Panc1 (cell line): ENCODE results near the gene NEB. TPM values are rescaled to one million over a fixed set of nuclear protein-coding genes. Genes with fewer than 3 reads are reported as not detected.

Experiments
- ATAC-seq: fragments of 200-7000 bp; cut with Tn5 transposase; 2 replicates; pipeline ENCODE4 v1.9.1; 2020; ENCODE audit warnings: mild to moderate bottlenecking, moderate library complexity
- BruUV-seq: library from RNA; stranded (reverse); fragments of 400-500 nt; replicated peaks from 2 replicates; lab custom pipeline; 2021; lab: Mats Ljungman, UMichigan
- CTCF ChIA-PET: fragments of 300-600 bp; sonication (Branson Sonifier 250); formaldehyde crosslinking; loops from one replicate; lab custom pipeline; 2022; ENCODE audit warnings: antibody characterized with exemption; lab: Charles Lee
- POLR2A ChIA-PET: fragments of 300-600 bp; sonication (Branson Sonifier 250); formaldehyde crosslinking; loops from one replicate; lab custom pipeline; 2022; ENCODE audit warnings: antibody characterized with exemption; lab: Charles Lee
- DNase-seq: peaks from one replicate; pipeline ENCODE4 v3.0.0-alpha.2; 2010; ENCODE audit warnings: low read depth, low spot score
- H3K27ac ChIP-seq: 2 replicates; pipeline ENCODE4 v1.5.1; 2011; ENCODE audit warnings: mild to moderate bottlenecking, low read length, inconsistent platforms
- H3K27me3 ChIP-seq: fragments of 200-500 bp; sonication (Bioruptor generic); 2 replicates; pipeline ENCODE4 v1.6.0; 2014; ENCODE audit warnings: low read length, inconsistent platforms; ENCODE audit not compliant: control insufficient read depth, insufficient read depth
- H3K36me3 ChIP-seq: fragments of 200-500 bp; sonication (Bioruptor generic); 2 replicates; pipeline ENCODE4 v1.5.1; 2014; ENCODE audit warnings: inconsistent platforms, mild to moderate bottlenecking, low read length, moderate library complexity; ENCODE audit not compliant: control insufficient read depth, insufficient read depth
- H3K4me1 ChIP-seq: 2 replicates; pipeline ENCODE4 v1.5.1; 2011; ENCODE audit warnings: inconsistent platforms, mild to moderate bottlenecking, low read length, moderate library complexity; ENCODE audit not compliant: control insufficient read depth, insufficient read depth
- H3K4me3 ChIP-seq, 2 experiments: 2 replicates each; pipeline ENCODE4 v1.5.1; 2011 to 2012; ENCODE audit warnings: low read depth in 2 of 2, low read length in 2 of 2, mild to moderate bottlenecking in 2 of 2, inconsistent platforms in 1 of 2, moderate library complexity in 1 of 2
- H3K9me3 ChIP-seq: fragments of 200-500 bp; sonication (Bioruptor generic); 2 replicates; pipeline ENCODE4 v1.5.1; 2014; ENCODE audit warnings: low read depth, mild to moderate bottlenecking, inconsistent platforms, low read length, moderate library complexity; ENCODE audit not compliant: control insufficient read depth, insufficient read depth
- CTCF ChIP-seq: fragments of 450-650 bp; IDR thresholded peaks from 2 replicates; pipeline ENCODE4 v1.5.1; 2017; ENCODE audit warnings: mild to moderate bottlenecking
- POLR2AphosphoS5 ChIP-seq: IDR thresholded peaks from 2 replicates; pipeline ENCODE4 v1.6.1; 2012; ENCODE audit warnings: mild to moderate bottlenecking, low read depth, low read length, moderate library complexity
- REST ChIP-seq, 2 experiments: IDR thresholded peaks; 2 replicates each; pipeline ENCODE4 v1.6.1; 2011 to 2012; ENCODE audit warnings: low read depth in 2 of 2, control low read depth in 1 of 2, low read length in 1 of 2, mild to moderate bottlenecking in 1 of 2, moderate library complexity in 1 of 2; ENCODE audit not compliant: insufficient read depth in 1 of 2
- SIN3A ChIP-seq: IDR thresholded peaks from 2 replicates; pipeline ENCODE4 v1.6.1; 2012; ENCODE audit warnings: low read depth, mild to moderate bottlenecking, low read length, moderate library complexity, borderline replicate concordance; ENCODE audit not compliant: insufficient read depth
- TCF7L2 ChIP-seq: IDR thresholded peaks from 2 replicates; pipeline ENCODE4 v1.6.1; 2011; ENCODE audit warnings: mild to moderate bottlenecking, low read depth, low read length, inconsistent platforms
- in situ Hi-C: cut with HindIII; loops from 2 replicates; pipeline ENCODE4 v1.10.0; 2016; ENCODE audit warnings: low sequenced_read_pairs, low pct_unique_long_range_greater_than_20kb
- intact Hi-C: fragments of 100-400 bp; cut with micrococcal nuclease; formaldehyde crosslinking; loops from one replicate; pipeline ENCODE4 v1.10.0; 2022; ENCODE audit not compliant: unreplicated experiment
- total RNA-seq: library from RNA; stranded (reverse); gene quantifications from one replicate; pipeline ENCODE4 v1.2.1, GENCODE V29; 2021; ENCODE audit not compliant: unreplicated experiment

The NEB gene
- total RNA-seq, 1 experiment from 2014 or later = 0.10 TPM

- Histone ChIP-seq H3K27me3 (no peaks in the 10 kb centered on the region), H3K4me1 (no peaks in the 10 kb centered on the region), H3K9me3 (no peaks in the 10 kb centered on the region), H3K4me3 (no peak overlapping the region), H3K36me3 (no peaks in the 10 kb centered on the region), H3K27ac (no peak overlapping the region)
- ATAC-seq (no peak), DNase-seq (no peak)
- no TSS peak for BruUV-seq
- ChIA-PET POLR2A (no interaction called here), CTCF (no interaction called here)
- intact Hi-C loops = no loop called here
- in situ Hi-C loops = no loop called here
- TF ChIP-seq CTCF (no peak), TCF7L2 (no peak), REST (IDR thresholded peaks at IDR 0.05; ENCODE audit: insufficient read depth in 1 of 2, low read depth in 2 of 2, low read length in 1 of 2) (no peak), SIN3A (no peak), POLR2AphosphoS5 (no peak)
Observed at GRCh38 chr2:151767536-151767935, 33.3 kb upstream of the NEB start.

GRCh38 chr2:151766437-151767153 is 32.3 kb upstream of the NEB start:
- Histone ChIP-seq H3K27ac (no peak overlapping the region), H3K27me3 (no peaks in the 10 kb centered on the region), H3K9me3 (no peaks in the 10 kb centered on the region), H3K36me3 (no peaks in the 10 kb centered on the region), H3K4me3 (no peak overlapping the region), H3K4me1 (no peaks in the 10 kb centered on the region)
- DNase-seq (no peak), ATAC-seq (no peak)
- no peak for TF ChIP-seq CTCF
- intact Hi-C loops (no loop called here), in situ Hi-C loops (no loop called here)
- no TSS peak for BruUV-seq
- ChIA-PET CTCF (no interaction called here), POLR2A (no interaction called here)
